Stimulated activated CD8-positive, alpha-beta memory T cell treated with anti-CD3 and anti-CD28 coated beads, Interleukin-7, amount 100 ng/mL, for 4 hours (primary cell): Measurements from ENCODE around the gene USP40.
"Not testable (repeated sequence)": the region's sequence is repeated elsewhere in the genome, so short reads cannot be mapped to it uniquely, and the experiment has no call there.

ENCODE experiments used
- DNase-seq, 2 donors: peaks; one replicate each; pipeline ENCODE4 v3.0.0-alpha.2; 2020; ENCODE audit warnings: low read depth in 2 of 2

USP40 gene, protein sequence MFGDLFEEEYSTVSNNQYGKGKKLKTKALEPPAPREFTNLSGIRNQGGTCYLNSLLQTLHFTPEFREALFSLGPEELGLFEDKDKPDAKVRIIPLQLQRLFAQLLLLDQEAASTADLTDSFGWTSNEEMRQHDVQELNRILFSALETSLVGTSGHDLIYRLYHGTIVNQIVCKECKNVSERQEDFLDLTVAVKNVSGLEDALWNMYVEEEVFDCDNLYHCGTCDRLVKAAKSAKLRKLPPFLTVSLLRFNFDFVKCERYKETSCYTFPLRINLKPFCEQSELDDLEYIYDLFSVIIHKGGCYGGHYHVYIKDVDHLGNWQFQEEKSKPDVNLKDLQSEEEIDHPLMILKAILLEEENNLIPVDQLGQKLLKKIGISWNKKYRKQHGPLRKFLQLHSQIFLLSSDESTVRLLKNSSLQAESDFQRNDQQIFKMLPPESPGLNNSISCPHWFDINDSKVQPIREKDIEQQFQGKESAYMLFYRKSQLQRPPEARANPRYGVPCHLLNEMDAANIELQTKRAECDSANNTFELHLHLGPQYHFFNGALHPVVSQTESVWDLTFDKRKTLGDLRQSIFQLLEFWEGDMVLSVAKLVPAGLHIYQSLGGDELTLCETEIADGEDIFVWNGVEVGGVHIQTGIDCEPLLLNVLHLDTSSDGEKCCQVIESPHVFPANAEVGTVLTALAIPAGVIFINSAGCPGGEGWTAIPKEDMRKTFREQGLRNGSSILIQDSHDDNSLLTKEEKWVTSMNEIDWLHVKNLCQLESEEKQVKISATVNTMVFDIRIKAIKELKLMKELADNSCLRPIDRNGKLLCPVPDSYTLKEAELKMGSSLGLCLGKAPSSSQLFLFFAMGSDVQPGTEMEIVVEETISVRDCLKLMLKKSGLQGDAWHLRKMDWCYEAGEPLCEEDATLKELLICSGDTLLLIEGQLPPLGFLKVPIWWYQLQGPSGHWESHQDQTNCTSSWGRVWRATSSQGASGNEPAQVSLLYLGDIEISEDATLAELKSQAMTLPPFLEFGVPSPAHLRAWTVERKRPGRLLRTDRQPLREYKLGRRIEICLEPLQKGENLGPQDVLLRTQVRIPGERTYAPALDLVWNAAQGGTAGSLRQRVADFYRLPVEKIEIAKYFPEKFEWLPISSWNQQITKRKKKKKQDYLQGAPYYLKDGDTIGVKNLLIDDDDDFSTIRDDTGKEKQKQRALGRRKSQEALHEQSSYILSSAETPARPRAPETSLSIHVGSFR

DNA sequence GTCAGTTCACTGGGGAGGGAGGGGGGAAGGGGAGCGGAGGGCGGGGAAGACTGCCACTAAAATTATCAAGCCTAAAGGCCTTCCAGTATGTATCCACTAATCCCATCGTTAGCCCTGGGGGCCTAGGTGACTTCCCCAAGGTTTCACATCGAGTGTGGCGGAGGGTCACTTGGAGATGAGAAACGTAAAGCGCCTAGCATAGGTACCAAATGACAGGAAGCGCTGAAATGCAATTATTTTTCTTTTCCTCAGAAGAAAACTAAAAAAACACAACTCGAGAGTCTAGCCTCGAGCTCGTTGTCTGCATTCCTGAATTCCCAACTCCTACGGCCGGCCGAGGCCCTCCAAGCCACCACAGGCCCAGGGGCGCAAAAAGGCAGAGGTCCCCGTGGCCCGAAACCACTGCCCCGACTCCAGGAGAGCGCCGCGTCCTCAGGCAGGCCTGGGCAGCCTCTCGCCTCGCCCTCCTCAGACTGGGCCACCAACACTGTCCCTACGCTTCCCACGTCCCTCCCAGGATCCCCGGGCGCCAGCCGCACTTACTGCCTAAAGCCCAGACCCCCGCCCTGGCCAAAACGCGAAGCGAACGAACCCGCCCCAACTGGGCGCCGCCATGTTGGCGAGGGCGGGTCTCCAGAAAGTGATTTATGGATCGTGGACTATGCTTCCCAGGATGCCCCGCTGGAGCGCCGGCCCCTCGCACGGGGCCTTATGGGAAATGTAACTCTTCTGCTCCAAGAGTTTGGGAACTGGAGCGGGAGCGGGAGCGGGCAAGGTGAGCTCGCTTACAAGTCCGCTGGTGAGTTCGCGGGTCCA lies at the start of gene USP40:
Gene USP40 (minus strand): TSS at position 642 of the 816 bp plus-strand sequence. CDS start 1,228 bp downstream, outside the sequence.
- DNase-seq: peak; percentile 15 to 44

GRCh38 chr2:233611284-233611683 lies 44.7 kb upstream of the USP40 start:
- no peak for DNase-seq

DNA sequence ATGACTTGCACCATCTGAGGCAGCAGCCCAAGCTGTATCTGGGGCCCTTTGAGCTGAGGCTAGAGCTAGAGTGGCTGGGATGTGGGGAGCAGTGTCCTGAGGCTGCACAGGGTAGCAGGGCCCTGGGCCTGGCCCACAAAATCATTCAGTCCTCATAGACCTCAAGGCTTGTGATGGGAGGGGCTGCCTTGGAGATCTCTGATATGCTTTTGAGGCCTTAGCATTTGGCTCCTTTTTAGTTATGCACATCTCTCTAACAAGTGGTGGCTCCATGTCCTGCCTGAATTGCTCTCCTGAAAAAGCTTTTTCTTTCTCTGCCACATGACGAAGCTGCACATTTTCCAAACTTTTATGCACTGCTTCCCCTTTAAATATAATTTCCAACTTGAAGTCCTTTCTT lies 39.1 kb upstream of the USP40 start:
- DNase-seq: no peak

DNA sequence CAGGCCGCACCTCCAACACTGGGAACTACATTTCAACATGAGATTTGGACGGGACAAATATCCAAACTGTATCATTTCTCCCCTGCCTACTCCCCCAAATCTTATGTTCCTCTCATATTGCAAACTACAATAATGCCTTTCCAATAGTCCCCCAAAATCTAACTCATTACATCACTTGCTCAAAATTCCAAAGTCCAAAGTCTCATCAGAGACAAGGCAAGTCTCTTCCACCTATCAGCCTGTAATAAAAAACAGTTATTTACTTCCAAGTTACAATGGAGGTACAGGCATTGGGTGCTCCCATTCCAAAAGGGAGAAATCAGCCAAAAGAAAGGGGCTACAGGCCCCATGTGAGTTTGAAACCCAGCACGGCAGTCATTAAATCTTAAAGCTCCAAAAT lies 38.2 kb upstream of the USP40 start:
- no peak for DNase-seq

DNA sequence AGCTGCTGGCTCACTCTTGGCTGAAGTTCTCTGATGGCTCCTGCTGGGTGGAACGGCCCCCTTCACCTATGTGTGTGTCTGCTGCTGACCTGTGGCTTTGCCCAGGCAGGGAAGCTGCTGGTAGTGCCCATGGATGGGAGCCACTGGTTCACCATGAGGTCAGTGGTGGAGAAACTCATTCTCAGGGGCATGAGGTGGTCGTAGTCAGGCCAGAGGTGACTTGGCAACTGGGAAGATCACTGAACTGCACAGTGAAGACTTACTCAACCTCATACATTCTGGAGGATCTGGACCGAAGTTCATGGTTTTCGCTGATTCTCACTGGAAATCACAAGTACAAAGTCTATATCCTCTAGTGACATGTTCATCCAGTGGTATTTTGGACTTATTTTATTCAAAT lies 36.9 kb upstream of the USP40 start:
- no peak for DNase-seq

- no peak for DNase-seq
Observed at GRCh38 chr2:233602076-233602475, 35.5 kb upstream of the USP40 start.

DNA sequence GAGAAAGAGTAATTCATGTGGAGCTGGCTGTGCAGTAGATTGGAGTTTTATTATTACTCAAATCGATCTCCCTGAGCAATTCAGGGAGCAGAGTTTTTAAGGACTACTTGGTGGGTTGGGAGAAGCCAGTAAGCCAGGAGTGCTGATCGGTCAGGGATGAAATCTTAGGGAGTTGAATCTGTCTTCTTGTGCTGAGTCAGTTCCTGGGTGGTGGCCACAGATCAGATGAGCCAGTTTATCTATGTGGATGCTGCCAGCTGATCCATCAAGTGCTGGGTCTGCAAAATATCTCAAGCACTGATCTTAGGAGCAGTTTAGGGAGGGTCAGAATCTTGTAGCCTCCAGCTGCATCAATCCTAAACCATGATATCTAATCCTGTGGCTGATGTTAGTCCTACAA lies 33.8 kb upstream of the USP40 start:
- DNase-seq: no peak

DNA sequence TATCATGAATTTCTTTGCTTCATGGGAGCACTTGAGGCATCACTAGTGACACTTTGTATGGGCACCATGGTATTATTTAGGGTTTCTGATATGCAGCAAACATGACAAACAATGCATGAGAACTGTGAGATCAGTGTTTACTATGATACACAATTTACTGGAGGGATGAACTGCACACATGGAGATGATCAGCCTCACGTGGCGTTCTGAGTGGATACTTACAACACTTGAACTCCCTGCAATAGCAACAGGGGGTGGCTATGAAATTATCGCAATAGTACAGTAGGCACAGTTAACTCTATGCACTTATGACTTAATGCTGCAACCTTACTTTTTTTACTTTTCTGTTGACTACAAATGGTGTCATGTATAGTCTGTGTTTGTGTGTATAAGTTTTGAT lies 32.4 kb upstream of the USP40 start:
- no peak for DNase-seq

GRCh38 chr2:233597522-233597921 lies 30.9 kb upstream of the USP40 start:
- DNase-seq: no peak

- no peak for DNase-seq
Observed at GRCh38 chr2:233593201-233593600, 26.6 kb upstream of the USP40 start.

DNA sequence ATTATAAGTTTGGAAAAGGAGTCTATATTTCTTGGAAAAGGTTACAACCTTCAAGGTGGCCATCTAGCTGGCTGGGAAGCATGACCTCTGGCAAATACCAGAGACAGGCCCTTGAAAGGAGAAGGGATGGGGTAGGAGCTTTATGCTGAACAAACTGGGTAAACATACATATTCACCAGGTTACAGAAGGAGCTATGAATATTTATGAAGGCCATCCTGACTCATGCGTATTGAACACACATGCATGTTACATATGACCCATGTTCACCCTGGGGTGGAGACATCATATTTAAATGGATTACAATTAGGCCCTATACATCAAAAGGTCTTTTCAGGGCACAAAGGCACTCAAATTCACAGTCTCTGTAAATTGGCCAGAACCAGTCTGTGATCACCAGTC lies 26.1 kb upstream of the USP40 start:
- DNase-seq: not testable (repeated sequence)

DNA sequence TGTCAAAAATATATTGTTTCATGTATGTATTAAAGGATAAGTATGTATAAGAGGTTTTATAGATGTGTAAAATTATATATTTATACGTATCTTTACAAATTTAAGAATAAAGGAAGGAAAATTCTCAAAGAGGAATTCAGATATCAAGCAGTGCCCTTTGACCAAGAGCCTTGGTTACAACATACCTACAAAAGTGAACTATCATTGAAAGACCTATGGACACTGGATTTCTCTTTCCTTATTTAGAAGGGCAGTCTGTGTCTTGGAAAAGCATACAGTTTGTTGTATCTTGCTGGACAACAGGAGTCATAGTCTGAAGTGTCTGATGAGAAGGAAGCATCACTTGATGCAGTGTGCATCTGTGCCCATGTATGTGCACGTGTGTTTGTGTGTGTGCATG lies 21.8 kb upstream of the USP40 start:
- DNase-seq: no peak

DNA sequence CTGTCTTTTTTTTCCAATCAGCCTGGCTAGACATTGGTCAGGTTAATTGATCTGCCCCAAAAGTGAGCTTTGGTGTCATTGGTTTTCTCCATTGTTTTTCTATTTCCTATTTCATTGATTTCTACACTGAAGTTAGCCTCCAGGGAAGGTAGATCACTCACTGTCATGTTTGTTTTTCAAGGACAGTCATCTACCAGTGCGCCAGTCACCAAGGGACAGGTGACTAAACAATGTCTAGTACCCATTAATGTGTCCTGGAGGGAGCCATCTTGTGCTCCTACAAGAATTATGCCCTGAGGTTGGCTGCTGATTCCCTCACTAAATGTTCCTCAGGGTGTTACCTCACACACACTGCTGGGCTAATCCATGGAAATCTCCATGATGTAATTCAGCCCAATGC lies 17.6 kb upstream of the USP40 start:
- DNase-seq: no peak

GRCh38 chr2:233583217-233583965 lies 16.8 kb upstream of the USP40 start:
- DNase-seq: not testable (repeated sequence)

DNA sequence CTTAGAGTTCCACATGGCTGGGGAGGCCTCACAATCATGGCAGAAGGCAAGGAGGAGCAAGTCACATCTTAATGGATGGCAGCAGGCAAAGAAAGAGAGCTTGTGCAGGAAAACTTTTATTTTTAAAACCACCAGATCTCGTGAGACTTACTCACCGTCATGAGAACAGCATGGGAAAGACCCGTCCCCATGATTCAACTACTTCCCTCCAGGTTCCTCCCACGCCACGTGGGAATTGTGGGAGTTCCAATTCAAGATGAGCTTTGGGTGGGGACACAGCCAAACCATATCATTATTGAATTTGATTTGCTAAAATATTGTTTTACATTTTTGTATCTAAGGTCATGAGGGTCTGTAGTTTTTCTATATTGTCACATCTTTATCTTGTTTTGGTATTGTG lies 10.8 kb upstream of the USP40 start:
- DNase-seq: not testable (repeated sequence)

- no peak for DNase-seq
Observed at GRCh38 chr2:233572468-233572867, 5.9 kb upstream of the USP40 start.

DNA sequence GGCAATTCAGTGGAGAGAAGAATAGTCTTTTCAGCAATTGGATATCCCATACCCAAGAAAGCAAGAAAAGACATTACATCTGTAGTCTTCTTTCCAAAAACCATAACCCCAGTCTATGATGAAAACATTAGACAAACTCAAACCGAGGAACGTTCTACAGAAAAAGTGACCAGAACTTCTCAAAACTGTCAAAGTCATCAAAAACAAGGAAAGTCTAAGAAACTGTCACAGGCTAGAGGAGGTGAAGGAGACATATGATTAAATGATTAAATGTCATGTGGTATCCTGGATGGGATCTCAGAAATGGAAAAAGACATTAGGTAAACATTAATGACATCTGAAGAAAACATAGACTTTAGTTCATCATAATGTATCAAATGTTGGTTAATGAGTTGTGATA lies 4.9 kb upstream of the USP40 start:
- no peak for DNase-seq

- no peak for DNase-seq
Observed at GRCh38 chr2:233571001-233571400, 4.4 kb upstream of the USP40 start.

DNA sequence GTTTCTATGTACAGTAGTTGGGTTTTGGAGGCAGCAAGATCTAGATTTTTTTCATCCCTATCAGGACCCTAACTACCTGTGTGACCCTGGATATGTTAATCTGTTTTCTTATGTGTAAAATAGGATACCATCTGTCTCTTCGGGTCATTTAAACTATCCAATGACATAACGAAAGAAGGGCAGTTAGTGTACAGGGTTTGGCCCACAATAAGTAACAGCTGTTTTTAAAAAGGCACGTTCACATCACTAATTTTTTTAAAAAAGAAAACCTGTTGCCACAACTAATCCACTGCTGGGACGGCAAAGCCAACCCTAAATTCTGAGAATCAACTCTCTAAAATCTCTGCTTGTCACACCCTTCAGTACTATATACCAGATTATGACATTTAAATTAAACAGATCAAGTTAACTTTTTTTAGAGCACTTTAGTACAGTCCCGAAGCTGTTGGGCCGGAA lies 869 bp downstream of the USP40 start:
- DNase-seq: no peak

- no peak for DNase-seq
Observed at GRCh38 chr2:233563663-233564430, 2.7 kb downstream of the USP40 start.
